Measurements from ENCODE around the gene ATG7. TPM values are rescaled to one million over a fixed set of nuclear protein-coding genes. Genes with fewer than 3 reads are reported as not detected.

The ATG7 gene
- total RNA-seq, 1 experiment from 2014 or later: 29.3 TPM

DNA sequence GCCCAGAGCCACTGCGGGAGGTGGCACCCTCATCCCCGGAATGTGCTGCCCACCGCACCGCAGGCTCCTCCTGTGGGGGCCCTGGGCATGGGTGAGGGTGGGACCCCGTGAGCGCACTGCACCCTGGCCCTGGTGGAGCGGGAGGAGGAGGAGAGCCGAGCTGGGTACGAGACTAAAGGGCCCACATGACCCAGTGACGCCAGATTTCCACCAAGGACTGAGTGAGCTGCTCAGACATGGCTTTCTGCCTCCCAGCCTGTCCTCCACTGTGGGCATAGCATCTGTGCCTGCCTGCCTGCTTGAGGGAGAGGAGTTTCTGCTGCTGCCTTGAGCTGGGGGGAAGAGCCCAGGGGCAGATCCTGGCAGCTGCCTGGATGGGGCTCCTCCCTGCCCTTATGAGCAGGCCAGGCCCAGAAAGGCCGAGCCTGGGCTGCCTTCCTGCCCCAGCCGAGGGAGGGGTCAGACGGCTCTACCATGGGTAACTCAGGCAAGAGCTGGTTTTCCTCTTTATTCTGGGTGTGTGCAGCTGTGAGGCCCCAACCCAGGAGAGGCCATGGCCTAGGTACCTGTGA lies 283.1 kb downstream of the ATG7 start (continued):
- TF ChIP-seq, protein P1, sequence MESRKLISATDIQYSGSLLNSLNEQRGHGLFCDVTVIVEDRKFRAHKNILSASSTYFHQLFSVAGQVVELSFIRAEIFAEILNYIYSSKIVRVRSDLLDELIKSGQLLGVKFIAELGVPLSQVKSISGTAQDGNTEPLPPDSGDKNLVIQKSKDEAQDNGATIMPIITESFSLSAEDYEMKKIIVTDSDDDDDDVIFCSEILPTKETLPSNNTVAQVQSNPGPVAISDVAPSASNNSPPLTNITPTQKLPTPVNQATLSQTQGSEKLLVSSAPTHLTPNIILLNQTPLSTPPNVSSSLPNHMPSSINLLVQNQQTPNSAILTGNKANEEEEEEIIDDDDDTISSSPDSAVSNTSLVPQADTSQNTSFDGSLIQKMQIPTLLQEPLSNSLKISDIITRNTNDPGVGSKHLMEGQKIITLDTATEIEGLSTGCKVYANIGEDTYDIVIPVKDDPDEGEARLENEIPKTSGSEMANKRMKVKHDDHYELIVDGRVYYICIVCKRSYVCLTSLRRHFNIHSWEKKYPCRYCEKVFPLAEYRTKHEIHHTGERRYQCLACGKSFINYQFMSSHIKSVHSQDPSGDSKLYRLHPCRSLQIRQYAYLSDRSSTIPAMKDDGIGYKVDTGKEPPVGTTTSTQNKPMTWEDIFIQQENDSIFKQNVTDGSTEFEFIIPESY (IDR thresholded peaks at IDR 0.05; ENCODE audit: extremely low read depth, insufficient replicate concordance, low read length): no peak
- TF ChIP-seq, protein P2, sequence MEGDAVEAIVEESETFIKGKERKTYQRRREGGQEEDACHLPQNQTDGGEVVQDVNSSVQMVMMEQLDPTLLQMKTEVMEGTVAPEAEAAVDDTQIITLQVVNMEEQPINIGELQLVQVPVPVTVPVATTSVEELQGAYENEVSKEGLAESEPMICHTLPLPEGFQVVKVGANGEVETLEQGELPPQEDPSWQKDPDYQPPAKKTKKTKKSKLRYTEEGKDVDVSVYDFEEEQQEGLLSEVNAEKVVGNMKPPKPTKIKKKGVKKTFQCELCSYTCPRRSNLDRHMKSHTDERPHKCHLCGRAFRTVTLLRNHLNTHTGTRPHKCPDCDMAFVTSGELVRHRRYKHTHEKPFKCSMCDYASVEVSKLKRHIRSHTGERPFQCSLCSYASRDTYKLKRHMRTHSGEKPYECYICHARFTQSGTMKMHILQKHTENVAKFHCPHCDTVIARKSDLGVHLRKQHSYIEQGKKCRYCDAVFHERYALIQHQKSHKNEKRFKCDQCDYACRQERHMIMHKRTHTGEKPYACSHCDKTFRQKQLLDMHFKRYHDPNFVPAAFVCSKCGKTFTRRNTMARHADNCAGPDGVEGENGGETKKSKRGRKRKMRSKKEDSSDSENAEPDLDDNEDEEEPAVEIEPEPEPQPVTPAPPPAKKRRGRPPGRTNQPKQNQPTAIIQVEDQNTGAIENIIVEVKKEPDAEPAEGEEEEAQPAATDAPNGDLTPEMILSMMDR (IDR thresholded peaks at IDR 0.05 in 2 of 3, conservative IDR thresholded peaks at IDR 0.05 in 1 of 3; ENCODE audit: borderline replicate concordance in 1 of 3, insufficient read depth in 1 of 3, low read depth in 2 of 3, low read length in 2 of 3): no peak
- no peak for TF ChIP-seq POLR2AphosphoS5 (IDR thresholded peaks at IDR 0.05; ENCODE audit: low read depth, low read length)
- TF ChIP-seq SP1 (IDR thresholded peaks at IDR 0.05; ENCODE audit: low read depth): no peak

DNA sequence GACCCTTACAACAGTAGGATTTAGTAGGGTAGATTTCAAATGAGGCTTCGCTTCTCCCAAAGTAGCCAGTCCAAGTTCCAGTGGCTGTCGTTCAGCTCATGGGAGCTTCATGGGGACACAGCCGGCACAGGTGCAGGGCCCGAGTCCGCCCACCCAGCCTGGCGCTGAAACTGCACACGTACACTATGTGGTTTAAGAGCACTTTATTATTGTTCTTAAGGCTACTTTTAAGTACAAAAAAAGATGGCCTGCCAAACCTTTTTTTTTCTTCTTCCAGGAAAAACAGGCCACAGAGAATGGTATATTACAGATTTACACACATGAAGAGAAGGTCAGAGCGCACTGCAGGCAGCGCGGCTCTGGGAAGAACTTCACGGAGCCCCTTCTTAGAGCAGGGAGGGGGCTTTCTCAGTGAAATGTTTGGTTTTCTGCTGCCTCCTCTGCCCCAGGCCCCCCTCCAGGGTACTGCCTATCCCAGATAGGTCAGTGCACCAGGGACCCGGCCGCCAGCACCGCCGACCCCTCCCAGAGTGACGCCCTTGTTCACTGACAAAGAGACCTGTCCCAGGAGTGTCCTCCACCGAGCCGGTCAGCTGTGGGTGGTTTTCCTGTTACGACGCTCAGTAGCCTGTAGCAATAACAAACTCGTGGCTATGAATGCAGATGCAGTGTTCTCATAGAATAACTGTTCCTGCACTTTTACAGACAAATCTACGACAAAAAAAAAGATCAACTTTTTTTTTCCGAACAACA lies 283.9 kb downstream of the ATG7 start:
- Histone ChIP-seq H3K27ac (ENCODE audit: low read depth, low read length) (no peak overlapping the region), H3K9ac (ENCODE audit: low read length) (no peak overlapping the region), H3K4me2 (ENCODE audit: low read length) (no peak overlapping the region), H4K20me1 (ENCODE audit: insufficient read depth) (peaks cover 7% of the 10 kb centered on the region; the same call in 1 of the 2 replicates), H3K9me3 (ENCODE audit: control insufficient read depth in 1 of 2, insufficient read depth in 1 of 2, low read depth in 1 of 2, low read length in 2 of 2) (no peaks in the 10 kb centered on the region), H3K4me3 (replicated peaks in 1 of 2; ENCODE audit: low read depth in 1 of 2, low read length in 2 of 2) (no peak overlapping the region), H3K9me2 (ENCODE audit: insufficient read depth) (no peaks in the 10 kb centered on the region), H3K36me3 (ENCODE audit: control insufficient read depth in 1 of 2, insufficient read depth in 2 of 2, low read length in 2 of 2) (no peaks in the 10 kb centered on the region; a peak in 1 of 4 replicates), H3K79me2 (ENCODE audit: insufficient read depth, low read length) (0 out of 2 replicates have a peak, but pooled peaks cover 2% of the 10 kb centered on the region), H2AFZ (ENCODE audit: low read depth, low read length, poor library complexity, severe bottlenecking) (no peak overlapping the region), H3K4me1 (ENCODE audit: control insufficient read depth in 1 of 2, insufficient read depth in 2 of 2, low read length in 2 of 2) (no peaks in the 10 kb centered on the region; a peak in 1 of 4 replicates), H3K27me3 (ENCODE audit: insufficient read depth, low read length) (no peaks in the 10 kb centered on the region)
- intact Hi-C loops (cut with micrococcal nuclease): no loop called here
- ATAC-seq (no peak), DNase-seq (ENCODE audit: low read depth, low spot score) (no peak)
- BruUV-seq (replicated peaks): no TSS peak
- POLR2A ChIA-PET: no interaction called here
- CTCF ChIA-PET: no interaction called here
- RAD21 ChIA-PET (ENCODE audit: low non-redundant PET in 1 of 2, low total read pairs in 2 of 2, uncharacterized antibody in 2 of 2, unreplicated experiment in 2 of 2): no interaction called here
- TF ChIP-seq, protein P3, sequence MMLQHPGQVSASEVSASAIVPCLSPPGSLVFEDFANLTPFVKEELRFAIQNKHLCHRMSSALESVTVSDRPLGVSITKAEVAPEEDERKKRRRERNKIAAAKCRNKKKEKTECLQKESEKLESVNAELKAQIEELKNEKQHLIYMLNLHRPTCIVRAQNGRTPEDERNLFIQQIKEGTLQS (IDR thresholded peaks at IDR 0.05): no peak
- TF ChIP-seq CEBPB (IDR thresholded peaks at IDR 0.05; ENCODE audit: low read depth): no peak
- no peak for TF ChIP-seq EGR1 (IDR thresholded peaks at IDR 0.05; ENCODE audit: low read depth)
- TF ChIP-seq EZH2phosphoT487 (IDR thresholded peaks at IDR 0.05; ENCODE audit: borderline replicate concordance): no peak
- TF ChIP-seq, protein P2 (IDR thresholded peaks at IDR 0.05 in 2 of 3, conservative IDR thresholded peaks at IDR 0.05 in 1 of 3; ENCODE audit: borderline replicate concordance in 1 of 3, insufficient read depth in 1 of 3, low read depth in 2 of 3, low read length in 2 of 3): no peak
- TF ChIP-seq ZNF274 (IDR thresholded peaks at IDR 0.05; ENCODE audit: low read depth, low read length): no peak
- TF ChIP-seq SRF (IDR thresholded peaks at IDR 0.05; ENCODE audit: low read depth): no peak
- no peak for TF ChIP-seq POLR2AphosphoS5 (IDR thresholded peaks at IDR 0.05; ENCODE audit: low read depth, low read length)
- no peak for TF ChIP-seq ELF1 (IDR thresholded peaks at IDR 0.05; ENCODE audit: borderline replicate concordance, low read depth)
- TF ChIP-seq TCF7L2 (IDR thresholded peaks at IDR 0.05; ENCODE audit: borderline replicate concordance, extremely low read depth, insufficient read depth, insufficient read length): no peak
- no peak for TF ChIP-seq SP1 (IDR thresholded peaks at IDR 0.05; ENCODE audit: low read depth)
- TF ChIP-seq, protein P1 (IDR thresholded peaks at IDR 0.05; ENCODE audit: extremely low read depth, insufficient replicate concordance, low read length): no peak

All from HCT116 (cell line).